PC-9 (cell line): ENCODE measurements around the gene NUP188.

ENCODE experiments used
- EZH2 ChIP-seq: fragments of 200-600 bp; sonication (generic); IDR thresholded peaks from 2 replicates; pipeline ENCODE4 v1.8.0; 2017; ENCODE audit warnings: antibody characterized with exemption, low read depth
- TF ChIP-seq, protein P1 (sequence below): fragments of 200-600 bp; sonication (generic); conservative IDR thresholded peaks from 2 replicates; pipeline ENCODE4 v1.6.1; 2017; ENCODE audit warnings: mixed run types, antibody characterized with exemption, mild to moderate bottlenecking, moderate library complexity

DNA sequence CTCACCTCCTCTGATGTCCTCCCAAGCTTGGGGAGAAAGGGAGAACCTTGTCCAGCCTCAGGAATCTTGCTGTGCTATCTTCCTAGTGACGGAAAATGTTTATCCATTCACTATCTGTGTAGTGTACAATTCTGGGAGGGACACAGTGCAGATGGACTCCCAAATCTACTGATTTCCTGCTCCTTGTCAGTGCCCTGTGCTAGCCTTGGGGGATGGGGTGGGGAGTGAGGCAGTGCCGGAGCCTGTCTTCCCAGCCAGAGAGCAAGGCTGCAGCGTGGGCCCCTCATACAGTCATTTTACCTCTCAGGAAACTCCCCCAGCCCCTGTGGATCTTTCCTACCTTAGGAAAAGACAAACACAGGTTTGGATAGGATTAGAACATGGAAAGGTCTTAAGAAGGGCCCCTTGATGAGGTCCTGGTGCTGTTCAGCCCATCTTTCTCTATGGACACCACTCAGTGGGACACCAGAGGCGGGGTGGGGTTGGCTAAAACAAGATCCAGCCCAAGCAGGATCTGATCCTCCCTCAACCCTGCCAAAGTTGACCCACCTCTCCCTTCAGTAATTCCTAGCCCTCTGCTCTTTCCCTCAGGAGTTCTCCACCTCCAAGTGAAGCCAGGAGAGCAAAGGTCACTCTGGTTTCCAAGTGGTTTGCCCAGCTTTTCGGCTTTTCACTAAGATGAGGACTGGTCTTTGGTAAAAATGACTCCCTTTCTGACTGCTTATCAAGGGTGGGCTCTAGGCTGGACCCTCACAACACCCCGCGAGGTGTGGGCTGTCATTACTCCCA, 3.5 kb upstream of the NUP188 start:
- TF ChIP-seq, protein P1, sequence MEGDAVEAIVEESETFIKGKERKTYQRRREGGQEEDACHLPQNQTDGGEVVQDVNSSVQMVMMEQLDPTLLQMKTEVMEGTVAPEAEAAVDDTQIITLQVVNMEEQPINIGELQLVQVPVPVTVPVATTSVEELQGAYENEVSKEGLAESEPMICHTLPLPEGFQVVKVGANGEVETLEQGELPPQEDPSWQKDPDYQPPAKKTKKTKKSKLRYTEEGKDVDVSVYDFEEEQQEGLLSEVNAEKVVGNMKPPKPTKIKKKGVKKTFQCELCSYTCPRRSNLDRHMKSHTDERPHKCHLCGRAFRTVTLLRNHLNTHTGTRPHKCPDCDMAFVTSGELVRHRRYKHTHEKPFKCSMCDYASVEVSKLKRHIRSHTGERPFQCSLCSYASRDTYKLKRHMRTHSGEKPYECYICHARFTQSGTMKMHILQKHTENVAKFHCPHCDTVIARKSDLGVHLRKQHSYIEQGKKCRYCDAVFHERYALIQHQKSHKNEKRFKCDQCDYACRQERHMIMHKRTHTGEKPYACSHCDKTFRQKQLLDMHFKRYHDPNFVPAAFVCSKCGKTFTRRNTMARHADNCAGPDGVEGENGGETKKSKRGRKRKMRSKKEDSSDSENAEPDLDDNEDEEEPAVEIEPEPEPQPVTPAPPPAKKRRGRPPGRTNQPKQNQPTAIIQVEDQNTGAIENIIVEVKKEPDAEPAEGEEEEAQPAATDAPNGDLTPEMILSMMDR, result no peak
- TF ChIP-seq EZH2, result no peak
